HCT116 (cell line): Measurements from ENCODE around the gene CPT1B.

Experiments used
- CTCF ChIP-seq, 3 experiments: fragments of 200-600 bp in 1 of 3; sonication (generic) in 1 of 3; IDR thresholded peaks in 2 of 3; conservative IDR thresholded peaks in 1 of 3; 2 replicates each; pipeline ENCODE4 v1.5.1; 2012 to 2017; ENCODE audit warnings: low read depth in 2 of 3, low read length in 2 of 3, antibody characterized with exemption in 1 of 3, borderline replicate concordance in 1 of 3, control low read depth in 1 of 3, mild to moderate bottlenecking in 1 of 3, mixed read lengths in 1 of 3, mixed run types in 1 of 3, moderate library complexity in 1 of 3; ENCODE audit not compliant: insufficient read depth in 1 of 3
- POLR2A ChIP-seq: IDR thresholded peaks from 2 replicates; pipeline ENCODE4 v1.7.0; 2011; ENCODE audit warnings: borderline replicate concordance; ENCODE audit not compliant: insufficient read depth, insufficient read length; ENCODE audit errors: extremely low read depth
- SIN3A ChIP-seq: IDR thresholded peaks from 2 replicates; pipeline ENCODE4 v1.6.1; 2012; ENCODE audit warnings: low read depth
- YY1 ChIP-seq: IDR thresholded peaks from 2 replicates; pipeline ENCODE4 v1.6.1; 2011; ENCODE audit warnings: low read length, low read depth, moderate library complexity, mild to moderate bottlenecking; ENCODE audit not compliant: insufficient replicate concordance; ENCODE audit errors: extremely low read depth
- ZNF274 ChIP-seq: fragments of 200-500 bp; sonication (Bioruptor generic); IDR thresholded peaks from 2 replicates; pipeline ENCODE4 v1.6.1; 2014; ENCODE audit warnings: mild to moderate bottlenecking, low read depth, low read length, inconsistent platforms

- TF ChIP-seq POLR2A (no peak), ZNF274 (no peak), YY1 (no peak), CTCF (IDR thresholded peaks at IDR 0.05 in 2 of 3, conservative IDR thresholded peaks at IDR 0.05 in 1 of 3; ENCODE audit: borderline replicate concordance in 1 of 3, insufficient read depth in 1 of 3, low read depth in 2 of 3, low read length in 2 of 3) (peak; percentile 12 to 37 (median 27); a peak in 3 of 6 replicates), SIN3A (no peak)
Observed at GRCh38 chr22:50625568-50626313, 47.5 kb upstream of the CPT1B start.
